WTC11 (cell line): Measurements from ENCODE around the gene EFCAB13. TPM values are rescaled to one million over a fixed set of nuclear protein-coding genes. Genes with fewer than 3 reads are reported as not detected.
"Not testable (repeated sequence)": the region's sequence is repeated elsewhere in the genome, so short reads cannot be mapped to it uniquely, and the experiment has no call there.

Experiments
- ATAC-seq: fragments of 200-7000 bp; cut with Tn5 transposase; 2 replicates; pipeline ENCODE4 v1.10.0; 2021; ENCODE audit warnings: mild to moderate bottlenecking, moderate library complexity
- CTCF ChIA-PET: fragments of 300-600 bp; sonication (Branson Sonifier 250); formaldehyde crosslinking; loops from one replicate; lab custom pipeline; 2021; ENCODE audit warnings: antibody characterized with exemption; lab: Charles Lee
- POLR2A ChIA-PET: fragments of 350-600 bp; sonication (Branson Sonifier 250); formaldehyde crosslinking; loops from one replicate; lab custom pipeline; 2021; ENCODE audit warnings: antibody characterized with exemption; lab: Charles Lee
- DNase-seq: peaks from one replicate; pipeline ENCODE4 v3.0.0; 2021; ENCODE audit warnings: low spot score
- H3K27ac Mint-ChIP-seq: 2 replicates; pipeline ENCODE4 v1.8.0; 2021; ENCODE audit warnings: mixed read lengths
- H3K27me3 Mint-ChIP-seq: 2 replicates; pipeline ENCODE4 v1.8.0; 2021; ENCODE audit warnings: low read depth, mild to moderate bottlenecking, moderate library complexity, mixed read lengths
- H3K36me3 Mint-ChIP-seq: 2 replicates; pipeline ENCODE4 v1.8.0; 2021; ENCODE audit warnings: mixed read lengths
- H3K4me1 Mint-ChIP-seq: 2 replicates; pipeline ENCODE4 v1.8.0; 2022; ENCODE audit warnings: mixed read lengths
- H3K4me3 Mint-ChIP-seq: 2 replicates; pipeline ENCODE4 v1.8.0; 2021; ENCODE audit warnings: mild to moderate bottlenecking, moderate library complexity, mixed read lengths
- H3K9me3 Mint-ChIP-seq: 2 replicates; pipeline ENCODE4 v1.8.0; 2021; ENCODE audit warnings: mixed read lengths
- CREB1 ChIP-seq: sonication (generic); formaldehyde crosslinking; IDR thresholded peaks from 2 replicates; pipeline ENCODE4 v1.8.0; 2023; ENCODE audit warnings: mild to moderate bottlenecking, missing genetic modification reagents
- ETV6 ChIP-seq: sonication (generic); formaldehyde crosslinking; IDR thresholded peaks from 2 replicates; pipeline ENCODE4 v1.8.1; 2022; ENCODE audit warnings: mild to moderate bottlenecking, missing genetic modification reagents
- GABPB1 ChIP-seq: sonication (generic); formaldehyde crosslinking; IDR thresholded peaks from 2 replicates; pipeline ENCODE4 v1.8.1; 2023; ENCODE audit warnings: mild to moderate bottlenecking, missing genetic modification reagents
- MXD4 ChIP-seq: fragments of 250-450 bp; sonication (Bioruptor Pico); IDR thresholded peaks from 2 replicates; pipeline ENCODE4 v1.8.0; 2021; ENCODE audit warnings: mild to moderate bottlenecking, moderate library complexity, borderline replicate concordance
- SMAD4 ChIP-seq: sonication (generic); formaldehyde crosslinking; IDR thresholded peaks from 2 replicates; pipeline ENCODE4 v1.8.0; 2022; ENCODE audit warnings: mild to moderate bottlenecking, missing genetic modification reagents
- TCF7 ChIP-seq: sonication (generic); formaldehyde crosslinking; IDR thresholded peaks from 2 replicates; pipeline ENCODE4 v1.8.0; 2022; ENCODE audit warnings: mild to moderate bottlenecking, low read depth, missing genetic modification reagents, moderate library complexity
- TEAD4 ChIP-seq: sonication (generic); formaldehyde crosslinking; IDR thresholded peaks from 2 replicates; pipeline ENCODE4 v1.8.0; 2022; ENCODE audit warnings: mild to moderate bottlenecking, missing genetic modification reagents
- ZNF263 ChIP-seq: sonication (generic); formaldehyde crosslinking; IDR thresholded peaks from 2 replicates; pipeline ENCODE4 v1.8.1; 2022; ENCODE audit warnings: low read depth, mild to moderate bottlenecking, moderate library complexity, missing genetic modification reagents
- total RNA-seq: library from RNA; stranded (reverse); gene quantifications from 3 replicates; pipeline ENCODE4 v1.2.3, GENCODE V29; 2021
- TF ChIP-seq, protein P1 (sequence below): sonication (generic); formaldehyde crosslinking; IDR thresholded peaks from 2 replicates; pipeline ENCODE4 v1.8.0; 2022; ENCODE audit warnings: mild to moderate bottlenecking, missing genetic modification reagents
- TF ChIP-seq, protein P2 (sequence below): sonication (generic); formaldehyde crosslinking; conservative IDR thresholded peaks from 2 replicates; pipeline ENCODE4 v1.8.1; 2023; ENCODE audit warnings: mild to moderate bottlenecking, low read depth, missing genetic modification reagents, moderate library complexity
- TF ChIP-seq, protein P3 (sequence below): sonication (generic); formaldehyde crosslinking; IDR thresholded peaks from 2 replicates; pipeline ENCODE4 v1.8.0; 2022; ENCODE audit warnings: mild to moderate bottlenecking, missing genetic modification reagents
- TF ChIP-seq, protein P4 (sequence below): sonication (generic); formaldehyde crosslinking; IDR thresholded peaks from 2 replicates; pipeline ENCODE4 v1.8.0; 2023; ENCODE audit warnings: missing genetic modification reagents, mild to moderate bottlenecking, borderline replicate concordance
- TF ChIP-seq, protein P5 (sequence below): fragments of 250-450 bp; sonication (Bioruptor Pico); IDR thresholded peaks from 2 replicates; pipeline ENCODE4 v2.1.2; 2022; ENCODE audit warnings: mild to moderate bottlenecking, moderate library complexity
- TF ChIP-seq, protein P6 (sequence below): sonication (generic); formaldehyde crosslinking; IDR thresholded peaks from 2 replicates; pipeline ENCODE4 v1.8.0; 2023; ENCODE audit warnings: mild to moderate bottlenecking, missing genetic modification reagents

Gene EFCAB13
- total RNA-seq, 1 experiment from 2014 or later, result 3.5 TPM

DNA sequence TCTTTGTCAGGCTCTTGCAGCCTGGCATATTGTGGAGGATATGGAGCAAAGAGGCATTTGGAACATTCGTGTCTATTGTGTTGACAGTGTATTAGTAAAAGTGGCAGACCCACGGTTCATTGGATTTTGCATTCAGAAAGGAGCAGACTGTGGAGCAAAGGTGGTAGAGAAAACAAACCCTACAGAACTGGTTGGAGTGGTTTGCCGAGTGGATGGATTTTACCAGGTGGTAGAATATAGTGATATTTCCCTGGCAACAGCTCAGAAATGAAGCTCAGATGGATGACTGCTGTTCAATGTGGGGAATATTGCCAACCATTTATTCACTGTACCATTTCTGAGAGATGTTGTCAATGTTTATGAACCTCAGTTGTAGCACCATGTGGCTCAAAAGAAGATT is 44.5 kb downstream of the EFCAB13 start (continued):
- TF ChIP-seq, protein P1, sequence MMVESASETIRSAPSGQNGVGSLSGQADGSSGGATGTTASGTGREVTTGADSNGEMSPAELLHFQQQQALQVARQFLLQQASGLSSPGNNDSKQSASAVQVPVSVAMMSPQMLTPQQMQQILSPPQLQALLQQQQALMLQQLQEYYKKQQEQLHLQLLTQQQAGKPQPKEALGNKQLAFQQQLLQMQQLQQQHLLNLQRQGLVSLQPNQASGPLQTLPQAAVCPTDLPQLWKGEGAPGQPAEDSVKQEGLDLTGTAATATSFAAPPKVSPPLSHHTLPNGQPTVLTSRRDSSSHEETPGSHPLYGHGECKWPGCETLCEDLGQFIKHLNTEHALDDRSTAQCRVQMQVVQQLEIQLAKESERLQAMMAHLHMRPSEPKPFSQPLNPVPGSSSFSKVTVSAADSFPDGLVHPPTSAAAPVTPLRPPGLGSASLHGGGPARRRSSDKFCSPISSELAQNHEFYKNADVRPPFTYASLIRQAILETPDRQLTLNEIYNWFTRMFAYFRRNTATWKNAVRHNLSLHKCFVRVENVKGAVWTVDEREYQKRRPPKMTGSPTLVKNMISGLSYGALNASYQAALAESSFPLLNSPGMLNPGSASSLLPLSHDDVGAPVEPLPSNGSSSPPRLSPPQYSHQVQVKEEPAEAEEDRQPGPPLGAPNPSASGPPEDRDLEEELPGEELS (CRISPR knock-in tag), result no peak
- TF ChIP-seq, protein P2, sequence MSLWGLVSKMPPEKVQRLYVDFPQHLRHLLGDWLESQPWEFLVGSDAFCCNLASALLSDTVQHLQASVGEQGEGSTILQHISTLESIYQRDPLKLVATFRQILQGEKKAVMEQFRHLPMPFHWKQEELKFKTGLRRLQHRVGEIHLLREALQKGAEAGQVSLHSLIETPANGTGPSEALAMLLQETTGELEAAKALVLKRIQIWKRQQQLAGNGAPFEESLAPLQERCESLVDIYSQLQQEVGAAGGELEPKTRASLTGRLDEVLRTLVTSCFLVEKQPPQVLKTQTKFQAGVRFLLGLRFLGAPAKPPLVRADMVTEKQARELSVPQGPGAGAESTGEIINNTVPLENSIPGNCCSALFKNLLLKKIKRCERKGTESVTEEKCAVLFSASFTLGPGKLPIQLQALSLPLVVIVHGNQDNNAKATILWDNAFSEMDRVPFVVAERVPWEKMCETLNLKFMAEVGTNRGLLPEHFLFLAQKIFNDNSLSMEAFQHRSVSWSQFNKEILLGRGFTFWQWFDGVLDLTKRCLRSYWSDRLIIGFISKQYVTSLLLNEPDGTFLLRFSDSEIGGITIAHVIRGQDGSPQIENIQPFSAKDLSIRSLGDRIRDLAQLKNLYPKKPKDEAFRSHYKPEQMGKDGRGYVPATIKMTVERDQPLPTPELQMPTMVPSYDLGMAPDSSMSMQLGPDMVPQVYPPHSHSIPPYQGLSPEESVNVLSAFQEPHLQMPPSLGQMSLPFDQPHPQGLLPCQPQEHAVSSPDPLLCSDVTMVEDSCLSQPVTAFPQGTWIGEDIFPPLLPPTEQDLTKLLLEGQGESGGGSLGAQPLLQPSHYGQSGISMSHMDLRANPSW (CRISPR knock-in tag), result no peak
- TF ChIP-seq, protein P3, sequence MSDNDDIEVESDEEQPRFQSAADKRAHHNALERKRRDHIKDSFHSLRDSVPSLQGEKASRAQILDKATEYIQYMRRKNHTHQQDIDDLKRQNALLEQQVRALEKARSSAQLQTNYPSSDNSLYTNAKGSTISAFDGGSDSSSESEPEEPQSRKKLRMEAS (CRISPR knock-in tag), result no peak

DNA sequence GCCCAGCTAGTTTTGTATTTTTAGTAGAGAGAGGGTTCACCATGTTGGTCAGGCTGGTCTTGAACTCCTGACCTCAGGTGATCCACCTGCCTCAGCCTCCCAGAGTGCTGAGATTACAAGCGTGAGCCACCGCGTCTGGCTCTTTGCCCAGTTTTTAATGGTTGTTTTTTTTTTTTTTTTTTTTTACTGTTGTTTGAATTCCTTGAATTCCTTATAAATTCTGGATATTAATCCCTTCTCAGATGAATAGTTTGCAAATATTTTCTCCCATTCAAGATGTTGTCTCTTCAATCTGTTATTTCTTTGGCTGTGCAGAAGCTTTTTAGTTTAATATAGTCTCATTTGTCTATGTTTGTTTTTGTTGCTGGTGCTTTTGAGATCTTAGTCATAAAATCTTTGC is 47.1 kb downstream of the EFCAB13 start:
- H3K27ac Mint-ChIP-seq, POLR2A ChIA-PET, H3K27me3 Mint-ChIP-seq, H3K36me3 Mint-ChIP-seq, H3K4me3 Mint-ChIP-seq, ATAC-seq, DNase-seq, H3K4me1 Mint-ChIP-seq: not testable (repeated sequence)
- CTCF ChIA-PET, result interaction anchor here (0.8 kb wide), 1 partner anchor 9 kb away, joined by 3 read pairs; no protein-coding TSS in a partner anchor
- H3K9me3 Mint-ChIP-seq, result peaks cover 16% of the 10 kb centered on the region

DNA sequence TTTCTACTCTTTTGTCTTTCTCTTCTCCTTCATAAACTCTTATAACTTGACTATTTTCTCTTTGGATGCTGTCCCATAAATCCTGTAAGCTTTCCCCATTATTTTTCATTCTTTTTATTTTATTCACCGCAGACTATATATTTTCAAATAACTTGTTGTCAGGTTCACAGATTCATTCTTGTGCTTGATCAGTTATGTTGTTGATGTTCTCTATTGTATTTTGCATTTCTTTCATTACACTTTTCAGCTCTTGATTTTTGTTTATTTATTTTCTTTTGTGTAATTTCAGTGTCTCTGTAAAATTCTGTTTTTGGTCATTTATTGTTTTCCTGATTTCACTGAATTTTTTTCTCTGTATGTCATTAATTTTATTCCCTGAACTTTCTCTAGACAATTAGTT is 49.2 kb downstream of the EFCAB13 start:
- TF ChIP-seq MXD4 (CRISPR knock-in tag), result no peak
- TF ChIP-seq ZNF263 (CRISPR knock-in tag), result no peak
- no peak for TF ChIP-seq GABPB1 (CRISPR knock-in tag)
- TF ChIP-seq TCF7, result no peak
- TF ChIP-seq CREB1, result no peak
- no peak for TF ChIP-seq SMAD4 (CRISPR knock-in tag)
- TF ChIP-seq, protein P4, sequence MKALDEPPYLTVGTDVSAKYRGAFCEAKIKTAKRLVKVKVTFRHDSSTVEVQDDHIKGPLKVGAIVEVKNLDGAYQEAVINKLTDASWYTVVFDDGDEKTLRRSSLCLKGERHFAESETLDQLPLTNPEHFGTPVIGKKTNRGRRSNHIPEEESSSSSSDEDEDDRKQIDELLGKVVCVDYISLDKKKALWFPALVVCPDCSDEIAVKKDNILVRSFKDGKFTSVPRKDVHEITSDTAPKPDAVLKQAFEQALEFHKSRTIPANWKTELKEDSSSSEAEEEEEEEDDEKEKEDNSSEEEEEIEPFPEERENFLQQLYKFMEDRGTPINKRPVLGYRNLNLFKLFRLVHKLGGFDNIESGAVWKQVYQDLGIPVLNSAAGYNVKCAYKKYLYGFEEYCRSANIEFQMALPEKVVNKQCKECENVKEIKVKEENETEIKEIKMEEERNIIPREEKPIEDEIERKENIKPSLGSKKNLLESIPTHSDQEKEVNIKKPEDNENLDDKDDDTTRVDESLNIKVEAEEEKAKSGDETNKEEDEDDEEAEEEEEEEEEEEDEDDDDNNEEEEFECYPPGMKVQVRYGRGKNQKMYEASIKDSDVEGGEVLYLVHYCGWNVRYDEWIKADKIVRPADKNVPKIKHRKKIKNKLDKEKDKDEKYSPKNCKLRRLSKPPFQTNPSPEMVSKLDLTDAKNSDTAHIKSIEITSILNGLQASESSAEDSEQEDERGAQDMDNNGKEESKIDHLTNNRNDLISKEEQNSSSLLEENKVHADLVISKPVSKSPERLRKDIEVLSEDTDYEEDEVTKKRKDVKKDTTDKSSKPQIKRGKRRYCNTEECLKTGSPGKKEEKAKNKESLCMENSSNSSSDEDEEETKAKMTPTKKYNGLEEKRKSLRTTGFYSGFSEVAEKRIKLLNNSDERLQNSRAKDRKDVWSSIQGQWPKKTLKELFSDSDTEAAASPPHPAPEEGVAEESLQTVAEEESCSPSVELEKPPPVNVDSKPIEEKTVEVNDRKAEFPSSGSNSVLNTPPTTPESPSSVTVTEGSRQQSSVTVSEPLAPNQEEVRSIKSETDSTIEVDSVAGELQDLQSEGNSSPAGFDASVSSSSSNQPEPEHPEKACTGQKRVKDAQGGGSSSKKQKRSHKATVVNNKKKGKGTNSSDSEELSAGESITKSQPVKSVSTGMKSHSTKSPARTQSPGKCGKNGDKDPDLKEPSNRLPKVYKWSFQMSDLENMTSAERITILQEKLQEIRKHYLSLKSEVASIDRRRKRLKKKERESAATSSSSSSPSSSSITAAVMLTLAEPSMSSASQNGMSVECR (CRISPR knock-in tag), result no peak
- TF ChIP-seq ETV6, result no peak
- TF ChIP-seq, protein P1 (CRISPR knock-in tag), result no peak
- TF ChIP-seq, protein P5, sequence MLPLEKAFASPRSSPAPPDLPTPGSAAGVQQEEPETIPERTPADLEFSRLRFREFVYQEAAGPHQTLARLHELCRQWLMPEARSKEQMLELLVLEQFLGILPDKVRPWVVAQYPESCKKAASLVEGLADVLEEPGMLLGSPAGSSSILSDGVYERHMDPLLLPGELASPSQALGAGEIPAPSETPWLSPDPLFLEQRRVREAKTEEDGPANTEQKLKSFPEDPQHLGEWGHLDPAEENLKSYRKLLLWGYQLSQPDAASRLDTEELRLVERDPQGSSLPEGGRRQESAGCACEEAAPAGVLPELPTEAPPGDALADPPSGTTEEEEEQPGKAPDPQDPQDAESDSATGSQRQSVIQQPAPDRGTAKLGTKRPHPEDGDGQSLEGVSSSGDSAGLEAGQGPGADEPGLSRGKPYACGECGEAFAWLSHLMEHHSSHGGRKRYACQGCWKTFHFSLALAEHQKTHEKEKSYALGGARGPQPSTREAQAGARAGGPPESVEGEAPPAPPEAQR (CRISPR knock-in tag), result no peak
- TF ChIP-seq TEAD4 (CRISPR knock-in tag), result no peak
- TF ChIP-seq, protein P6, sequence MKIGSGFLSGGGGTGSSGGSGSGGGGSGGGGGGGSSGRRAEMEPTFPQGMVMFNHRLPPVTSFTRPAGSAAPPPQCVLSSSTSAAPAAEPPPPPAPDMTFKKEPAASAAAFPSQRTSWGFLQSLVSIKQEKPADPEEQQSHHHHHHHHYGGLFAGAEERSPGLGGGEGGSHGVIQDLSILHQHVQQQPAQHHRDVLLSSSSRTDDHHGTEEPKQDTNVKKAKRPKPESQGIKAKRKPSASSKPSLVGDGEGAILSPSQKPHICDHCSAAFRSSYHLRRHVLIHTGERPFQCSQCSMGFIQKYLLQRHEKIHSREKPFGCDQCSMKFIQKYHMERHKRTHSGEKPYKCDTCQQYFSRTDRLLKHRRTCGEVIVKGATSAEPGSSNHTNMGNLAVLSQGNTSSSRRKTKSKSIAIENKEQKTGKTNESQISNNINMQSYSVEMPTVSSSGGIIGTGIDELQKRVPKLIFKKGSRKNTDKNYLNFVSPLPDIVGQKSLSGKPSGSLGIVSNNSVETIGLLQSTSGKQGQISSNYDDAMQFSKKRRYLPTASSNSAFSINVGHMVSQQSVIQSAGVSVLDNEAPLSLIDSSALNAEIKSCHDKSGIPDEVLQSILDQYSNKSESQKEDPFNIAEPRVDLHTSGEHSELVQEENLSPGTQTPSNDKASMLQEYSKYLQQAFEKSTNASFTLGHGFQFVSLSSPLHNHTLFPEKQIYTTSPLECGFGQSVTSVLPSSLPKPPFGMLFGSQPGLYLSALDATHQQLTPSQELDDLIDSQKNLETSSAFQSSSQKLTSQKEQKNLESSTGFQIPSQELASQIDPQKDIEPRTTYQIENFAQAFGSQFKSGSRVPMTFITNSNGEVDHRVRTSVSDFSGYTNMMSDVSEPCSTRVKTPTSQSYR (CRISPR knock-in tag), result no peak
- TF ChIP-seq, all 79 proteins: peak for 0
- Mint-ChIP-seq H3K4me3 (no peak overlapping the region), H3K36me3 (no peaks in the 10 kb centered on the region), H3K27ac (no peak overlapping the region), H3K27me3 (no peaks in the 10 kb centered on the region; the same call in 1 of the 2 replicates), H3K4me1 (no peaks in the 10 kb centered on the region), H3K9me3 (peaks cover 12% of the 10 kb centered on the region)
- ChIA-PET CTCF (no interaction called here), POLR2A (no interaction called here)
- ATAC-seq (no peak), DNase-seq (no peak)
